ENCODE data around the gene KIF3C. TPM values are rescaled to one million over a fixed set of nuclear protein-coding genes. Genes with fewer than 3 reads are reported as not detected.

KIF3C gene
- total and polyA plus RNA-seq, 12 donors = 2.8 to 22.8 (median 9.8) TPM

DNA sequence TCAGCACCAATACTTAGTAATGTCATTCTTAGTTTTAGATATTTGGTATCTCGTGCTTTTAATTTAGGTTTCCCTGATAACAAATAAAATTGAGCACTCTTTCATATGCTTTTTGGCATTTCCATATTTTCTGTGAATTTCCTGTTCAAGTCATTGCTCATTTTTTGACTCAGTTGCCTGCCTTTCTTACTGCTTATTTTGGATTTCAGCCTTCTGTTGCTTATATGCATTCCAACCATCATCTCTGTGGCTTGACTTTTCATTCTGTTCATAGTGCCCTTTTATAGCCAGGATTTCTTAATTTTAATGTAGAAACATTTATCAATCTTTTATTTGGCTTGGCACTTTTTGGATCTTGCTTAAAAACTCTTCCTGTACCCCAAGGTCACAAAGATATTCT lies 14.5 kb upstream of the KIF3C start:
- Histone ChIP-seq H3K4me1 (replicated peaks in 1 of 2) (peaks cover 7 to 29% of the 10 kb centered on the region in 2 donors), H3K9me3 (replicated peaks in 1 of 3) (no peaks in the 10 kb centered on the region), H3K27me3 (no peaks in the 10 kb centered on the region), H3K4me3 (no peak overlapping the region), H3K36me3 (replicated peaks in 1 of 2) (no peaks in the 10 kb centered on the region), H3K27ac (peak overlapping the region in 2 of 5 donors; percentile 77 to 86)
- TF ChIP-seq POLR2A (IDR thresholded peaks at IDR 0.05) = no peak
- TF ChIP-seq CTCF (IDR thresholded peaks at IDR 0.05) = no peak
- no peak for DNase-seq
- intact Hi-C loops (cut with DNase I) = no loop called here
- WGBS, 4 donors = 21 to 52% (median 40%) methylated on average over 1 of the region's 1 CpG

DNA sequence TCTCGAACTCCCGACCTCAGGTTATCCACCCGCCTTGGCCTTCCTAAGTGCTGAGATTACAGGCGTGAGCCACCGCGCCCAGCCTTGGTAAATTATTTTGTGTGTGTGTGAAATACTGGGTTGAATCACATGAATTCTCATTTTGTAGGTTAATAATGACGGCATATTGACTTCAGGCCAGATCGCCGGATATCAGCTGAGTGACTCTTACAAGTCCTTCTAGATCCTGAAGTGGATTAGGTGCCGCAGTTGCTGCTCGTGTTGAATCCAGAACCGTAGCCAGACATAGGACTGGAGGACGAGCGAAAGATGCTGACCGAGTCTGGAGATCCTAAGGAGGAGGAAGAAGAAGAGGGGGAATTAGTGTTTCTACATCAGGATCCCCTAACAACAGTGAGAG lies 12.2 kb upstream of the KIF3C start:
- Histone ChIP-seq H3K4me3 (no peak overlapping the region), H3K9me3 (replicated peaks in 1 of 3) (no peaks in the 10 kb centered on the region), H3K27ac (no peak overlapping the region), H3K4me1 (replicated peaks in 1 of 2) (peaks cover 0 to 22% of the 10 kb centered on the region in 2 donors), H3K36me3 (replicated peaks in 1 of 2) (no peaks in the 10 kb centered on the region), H3K27me3 (no peaks in the 10 kb centered on the region)
- WGBS, 4 donors = 92 to 95% (median 93%) methylated on average over 15 of the region's 15 CpGs
- DNase-seq = no peak
- no peak for TF ChIP-seq CTCF (IDR thresholded peaks at IDR 0.05)
- TF ChIP-seq POLR2A (IDR thresholded peaks at IDR 0.05) = no peak
- intact Hi-C loops (cut with DNase I) = loop anchor here in 1 of 2 donors (5.0 kb wide), 1 partner anchor 153 kb away; no protein-coding TSS in a partner anchor

DNA sequence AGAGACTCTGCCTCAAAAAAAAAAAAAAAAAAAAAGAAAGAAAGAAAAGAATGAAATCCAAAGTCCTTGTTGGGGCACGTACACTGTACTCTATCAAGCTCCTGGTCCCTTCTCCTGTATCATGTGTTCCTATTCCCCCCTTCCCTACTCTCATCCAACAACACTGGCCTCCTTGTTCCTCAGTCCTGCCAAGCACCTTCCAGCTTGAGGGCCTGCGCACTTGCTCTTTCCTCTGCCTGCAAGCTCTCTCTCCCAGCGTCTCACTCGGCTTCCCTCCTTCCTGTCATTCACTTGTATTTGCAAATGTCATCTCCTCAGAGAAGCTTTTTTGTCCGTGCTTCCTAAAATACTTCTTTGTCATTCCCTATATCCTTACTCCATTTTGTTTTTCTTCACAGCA lies 10.8 kb upstream of the KIF3C start:
- Histone ChIP-seq H3K4me3 (no peak overlapping the region), H3K27ac (no peak overlapping the region), H3K27me3 (no peaks in the 10 kb centered on the region), H3K36me3 (replicated peaks in 1 of 2) (no peaks in the 10 kb centered on the region), H3K9me3 (replicated peaks in 1 of 3) (no peaks in the 10 kb centered on the region), H3K4me1 (replicated peaks in 1 of 2) (peaks cover 0 to 20% of the 10 kb centered on the region in 2 donors)
- WGBS, 4 donors = 82 to 89% (median 83%) methylated on average over 5 of the region's 5 CpGs
- TF ChIP-seq POLR2A (IDR thresholded peaks at IDR 0.05) (no peak), CTCF (IDR thresholded peaks at IDR 0.05) (no peak)
- DNase-seq = no peak
- intact Hi-C loops (cut with DNase I) = loop anchor here in 1 of 2 donors (5.0 kb wide), 1 partner anchor 154 kb away; no protein-coding TSS in a partner anchor

DNA sequence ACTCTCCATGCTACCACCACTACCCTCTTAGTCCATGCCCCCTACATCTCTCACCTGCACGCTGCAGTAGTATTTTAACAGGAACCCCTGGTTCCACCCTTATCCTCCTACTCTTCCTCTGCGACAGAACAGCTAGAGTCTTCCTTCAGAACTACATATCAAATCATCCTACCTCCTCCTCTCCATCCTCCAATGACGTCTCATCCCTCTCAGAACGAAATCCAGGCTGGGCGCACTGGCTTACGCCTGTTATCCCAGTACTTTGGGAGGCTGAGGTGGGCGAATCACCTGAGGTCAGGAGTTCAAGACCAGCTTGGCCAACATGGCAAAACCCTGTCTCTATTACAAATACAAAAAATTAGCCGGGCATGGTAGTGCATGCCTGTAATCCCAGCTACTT lies 10.3 kb upstream of the KIF3C start:
- 84 to 91% (median 89%) methylated on average over 8 of the region's 8 CpGs for WGBS, 4 donors
- intact Hi-C loops (cut with DNase I) = loop anchor here in 1 of 2 donors (5.0 kb wide), 1 partner anchor 155 kb away; no protein-coding TSS in a partner anchor

More for the DNA sequence above, 10.3 kb upstream of the KIF3C start:
- H3K36me3 ChIP-seq (replicated peaks in 1 of 2) = no peaks in the 10 kb centered on the region
- H3K4me3 ChIP-seq = no peak overlapping the region
- DNase-seq = no peak
- no peak for TF ChIP-seq POLR2A (IDR thresholded peaks at IDR 0.05)
- no peak for TF ChIP-seq CTCF (IDR thresholded peaks at IDR 0.05)
- peaks cover 0 to 16% of the 10 kb centered on the region in 2 donors for H3K4me1 ChIP-seq (replicated peaks in 1 of 2)
- no peaks in the 10 kb centered on the region for H3K27me3 ChIP-seq
- no peaks in the 10 kb centered on the region for H3K9me3 ChIP-seq (replicated peaks in 1 of 3)
- H3K27ac ChIP-seq = no peak overlapping the region

Data from adrenal gland (tissue), 12 donors.